H54 (cell line): Measurements from ENCODE around the gene TWF2.

Experiments used
- DNase-seq: peaks from one replicate; pipeline ENCODE4 v3.0.0; 2011; ENCODE audit warnings: low spot score, mixed read lengths; ENCODE audit not compliant: insufficient read length
- FAIRE-seq: peaks from 3 replicates; lab custom pipeline; 2011; peaks lifted over from hg19 to GRCh38; lab: Jason Lieb, UNC
- POLR2A ChIP-seq: IDR thresholded peaks from 2 replicates; pipeline ENCODE4 v1.6.1; 2011; ENCODE audit warnings: low read depth, mild to moderate bottlenecking, low read length

Gene TWF2

GRCh38 chr3:52191663-52192062 is 47.3 kb downstream of the TWF2 start:
- DNase-seq = no peak
- TF ChIP-seq POLR2A = no peak
- FAIRE-seq = no peak

- FAIRE-seq (no peak), DNase-seq (peak; percentile 41)
- TF ChIP-seq POLR2A = no peak
These were observed 48.5 kb downstream of the TWF2 start for GRCh38 chr3:52190294-52191074.

- FAIRE-seq = no peak
These were observed 50.4 kb downstream of the TWF2 start for GRCh38 chr3:52188556-52188955.

GRCh38 chr3:52186729-52187128 is 52.2 kb downstream of the TWF2 start:
- FAIRE-seq (no peak), DNase-seq (no peak)
- no peak for TF ChIP-seq POLR2A

More at GRCh38 chr3:52188556-52188955, 50.4 kb downstream of the TWF2 start:
- TF ChIP-seq POLR2A = no peak
- no peak for DNase-seq

GRCh38 chr3:52185837-52186236 is 53.1 kb downstream of the TWF2 start:
- FAIRE-seq (no peak), DNase-seq (no peak)
- TF ChIP-seq POLR2A = no peak

- FAIRE-seq = no peak
- no peak for DNase-seq
- no peak for TF ChIP-seq POLR2A
These were observed 53.6 kb downstream of the TWF2 start for GRCh38 chr3:52185311-52185710.

- no peak for TF ChIP-seq POLR2A
- FAIRE-seq = no peak
These were observed 54.3 kb downstream of the TWF2 start for GRCh38 chr3:52184690-52185089.

GRCh38 chr3:52183786-52184445 is 55.0 kb downstream of the TWF2 start:
- FAIRE-seq (no peak), DNase-seq (no peak)

More at GRCh38 chr3:52184690-52185089, 54.3 kb downstream of the TWF2 start:
- no peak for DNase-seq

GRCh38 chr3:52182691-52183090 is 56.3 kb downstream of the TWF2 start:
- DNase-seq (no peak), FAIRE-seq (no peak)
- no peak for TF ChIP-seq POLR2A

More at GRCh38 chr3:52183786-52184445, 55.0 kb downstream of the TWF2 start:
- no peak for TF ChIP-seq POLR2A

GRCh38 chr3:52182196-52182595 is 56.8 kb downstream of the TWF2 start:
- FAIRE-seq (no peak), DNase-seq (no peak)
- TF ChIP-seq POLR2A = no peak

- no peak for FAIRE-seq
These were observed 57.4 kb downstream of the TWF2 start for GRCh38 chr3:52181543-52181942.

More at GRCh38 chr3:52181543-52181942, 57.4 kb downstream of the TWF2 start:
- TF ChIP-seq POLR2A = no peak
- peak; percentile 40 for DNase-seq
